ENCODE results near the gene GPR35.

GPR35 gene

GRCh38 chr2:240589375-240589774 lies 35.9 kb upstream of the GPR35 start:
- no peak for DNase-seq

GRCh38 chr2:240589850-240590525 lies 35.3 kb upstream of the GPR35 start:
- no peak for DNase-seq

GRCh38 chr2:240590681-240591111 lies 34.6 kb upstream of the GPR35 start:
- DNase-seq, result no peak

GRCh38 chr2:240591226-240591625 lies 34.1 kb upstream of the GPR35 start:
- DNase-seq, result no peak

GRCh38 chr2:240591784-240592183 lies 33.5 kb upstream of the GPR35 start:
- DNase-seq, result no peak

GRCh38 chr2:240593026-240593702 lies 32.1 kb upstream of the GPR35 start:
- no peak for DNase-seq

GRCh38 chr2:240593703-240594451 lies 31.4 kb upstream of the GPR35 start:
- no peak for DNase-seq

GRCh38 chr2:240594511-240595380 lies 30.5 kb upstream of the GPR35 start:
- no peak for DNase-seq

- peak in 1 of 2 donors; percentile 20 for DNase-seq
Measured at GRCh38 chr2:240595381-240596079, 29.8 kb upstream of the GPR35 start.

GRCh38 chr2:240596080-240596460 lies 29.2 kb upstream of the GPR35 start:
- DNase-seq, result no peak

GRCh38 chr2:240596491-240596931 lies 28.8 kb upstream of the GPR35 start:
- DNase-seq, result no peak

- no peak for DNase-seq
Measured at GRCh38 chr2:240597054-240597418, 28.2 kb upstream of the GPR35 start.

- no peak for DNase-seq
Measured at GRCh38 chr2:240597419-240598181, 27.7 kb upstream of the GPR35 start.

GRCh38 chr2:240598311-240598911 lies 26.9 kb upstream of the GPR35 start:
- DNase-seq, result no peak

GRCh38 chr2:240599141-240599583 lies 26.1 kb upstream of the GPR35 start:
- no peak for DNase-seq

GRCh38 chr2:240600451-240600961 lies 24.8 kb upstream of the GPR35 start:
- DNase-seq, result no peak

GRCh38 chr2:240601061-240601830 lies 24.0 kb upstream of the GPR35 start:
- no peak for DNase-seq

- DNase-seq, result no peak
Measured at GRCh38 chr2:240601831-240602160, 23.5 kb upstream of the GPR35 start.

- DNase-seq, result no peak
Measured at GRCh38 chr2:240602266-240603050, 22.8 kb upstream of the GPR35 start.

Measured in activated CD4-positive, alpha-beta T cell treated with anti-CD3 and anti-CD28 coated beads for 4 hours (primary cell).